ENCODE data around the gene FAM181B.

FAM181B gene

DNA sequence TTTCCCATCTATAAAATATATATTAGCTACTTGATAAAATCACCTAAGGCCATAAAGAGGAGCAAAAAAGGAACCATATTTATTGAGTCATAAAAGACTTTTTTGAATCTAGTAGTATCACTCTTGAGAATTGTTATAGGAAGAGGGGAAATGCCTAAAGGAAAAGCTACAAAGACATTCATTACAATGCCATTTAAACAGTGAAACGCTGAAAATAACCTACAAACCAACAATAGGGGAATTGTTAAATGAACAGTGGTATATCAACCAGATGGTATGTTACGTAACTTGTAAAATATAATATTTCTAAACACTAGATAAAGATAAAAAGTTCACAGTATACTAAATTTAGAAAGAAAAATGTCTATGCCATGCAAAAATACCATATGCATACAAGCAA is 47.5 kb downstream of the FAM181B start:
- DNase-seq (ENCODE audit: low read depth in 1 of 2, low spot score in 1 of 2) = no peak

DNA sequence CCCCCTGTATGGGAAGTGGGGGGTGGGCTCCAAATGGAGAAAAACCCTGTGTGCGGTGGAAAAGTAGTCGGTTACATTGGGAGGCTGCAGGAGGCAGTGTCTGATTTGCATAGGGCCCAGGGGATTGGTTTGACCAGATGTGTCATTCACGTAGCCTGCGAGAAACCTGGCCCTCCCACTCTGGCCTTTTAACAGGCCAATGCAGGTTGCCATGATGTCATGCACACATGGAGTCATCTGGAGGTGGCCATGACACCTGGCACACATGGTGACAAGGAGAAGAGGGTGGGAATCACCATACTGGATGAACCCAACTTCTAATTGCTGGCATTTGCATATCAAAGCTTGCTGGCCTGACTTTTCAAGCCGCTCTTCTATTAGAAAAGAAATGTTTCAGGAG is 50.6 kb downstream of the FAM181B start:
- DNase-seq (ENCODE audit: low read depth in 1 of 2, low spot score in 1 of 2) = no peak

DNA sequence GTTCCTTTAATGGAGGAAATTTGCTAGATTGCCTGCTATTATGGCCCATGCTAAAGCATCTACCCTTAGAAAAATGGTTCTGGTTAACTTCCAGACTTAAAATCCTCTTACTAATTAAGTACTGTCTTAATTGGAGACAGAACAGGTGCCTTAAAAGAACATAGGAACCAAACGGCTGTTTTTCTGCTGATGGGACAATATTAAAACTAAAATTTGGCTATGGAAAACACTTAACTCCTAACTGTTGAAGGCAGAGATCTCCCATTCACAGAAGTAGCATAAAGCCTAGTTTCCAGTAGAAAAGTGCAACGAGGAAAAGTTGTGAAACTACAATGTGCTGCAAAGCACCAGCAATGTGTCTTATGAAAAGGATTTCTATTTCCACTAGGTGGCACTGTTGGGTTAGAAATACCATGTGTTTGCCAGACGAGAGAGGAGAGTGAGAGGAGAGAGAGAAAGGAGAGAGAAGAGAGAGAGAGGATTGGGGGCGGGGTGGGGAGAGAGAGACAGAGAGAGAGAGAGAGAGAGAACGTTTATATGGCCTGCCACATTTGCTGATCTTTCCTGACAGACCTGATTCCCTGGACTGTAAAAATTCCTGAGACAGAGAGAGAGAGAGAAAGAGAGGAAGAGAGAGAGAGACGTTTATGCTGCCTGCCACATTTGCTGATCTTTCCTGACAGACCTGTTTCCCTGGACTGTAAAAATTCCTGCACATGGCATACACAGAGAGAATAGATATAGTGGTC is 51.5 kb downstream of the FAM181B start:
- DNase-seq (ENCODE audit: low read depth in 1 of 2, low spot score in 1 of 2) = no peak

DNA sequence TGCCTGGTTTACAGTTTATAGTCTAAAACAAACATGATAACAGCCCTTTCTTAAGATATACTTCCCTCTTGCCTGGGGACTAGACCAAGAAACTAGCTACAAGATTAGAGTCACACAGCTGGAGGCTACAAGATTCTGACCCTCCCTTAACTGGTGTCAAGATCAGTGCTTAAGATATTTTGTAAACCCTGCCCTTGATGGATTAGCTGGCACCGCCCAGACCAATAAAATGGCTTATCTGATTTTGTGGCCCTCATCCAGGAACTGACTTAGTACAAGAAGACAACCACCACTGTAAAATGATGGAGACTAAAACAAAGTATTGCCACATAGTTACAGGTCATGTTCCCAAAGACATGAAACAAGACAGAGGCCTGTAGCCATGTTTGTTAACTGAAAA is 53.4 kb downstream of the FAM181B start:
- DNase-seq (ENCODE audit: low read depth in 1 of 2, low spot score in 1 of 2) = no peak

Data from stimulated activated CD4-positive, alpha-beta T cell treated with anti-CD3 and anti-CD28 coated beads, Interleukin-15, amount 100 ng/mL, for 1 hour (primary cell).